NCI-H146 treated with DMSO at 0.1 percent for 48 hours (cell line): ENCODE measurements around the gene TICAM2.

ENCODE experiments used
- DNase-seq: peaks from one replicate; lab custom pipeline; 2025; ENCODE audit not compliant: unreplicated experiment; lab: John Stamatoyannopoulos, UW

TICAM2 gene

DNA sequence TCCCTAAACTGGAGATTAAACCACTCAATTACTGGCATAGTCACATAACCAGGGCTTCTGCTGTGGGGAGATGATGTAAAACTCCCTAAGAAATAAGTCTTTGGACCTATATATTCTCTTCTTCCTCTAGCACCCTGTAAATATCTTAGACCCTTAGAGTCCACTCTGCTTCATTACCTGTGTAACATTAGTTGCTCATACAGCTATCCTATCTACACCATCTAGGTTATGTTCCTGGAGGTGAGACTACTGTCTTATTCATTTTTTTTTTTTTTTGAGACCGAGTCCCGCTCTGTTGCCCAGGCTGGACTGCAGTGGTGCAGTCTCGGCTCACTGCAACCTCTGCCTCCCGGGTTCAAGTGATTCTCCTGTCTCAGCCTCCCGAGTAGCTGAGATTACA, 9.6 kb upstream of the TICAM2 start:
- DNase-seq: no peak

DNA sequence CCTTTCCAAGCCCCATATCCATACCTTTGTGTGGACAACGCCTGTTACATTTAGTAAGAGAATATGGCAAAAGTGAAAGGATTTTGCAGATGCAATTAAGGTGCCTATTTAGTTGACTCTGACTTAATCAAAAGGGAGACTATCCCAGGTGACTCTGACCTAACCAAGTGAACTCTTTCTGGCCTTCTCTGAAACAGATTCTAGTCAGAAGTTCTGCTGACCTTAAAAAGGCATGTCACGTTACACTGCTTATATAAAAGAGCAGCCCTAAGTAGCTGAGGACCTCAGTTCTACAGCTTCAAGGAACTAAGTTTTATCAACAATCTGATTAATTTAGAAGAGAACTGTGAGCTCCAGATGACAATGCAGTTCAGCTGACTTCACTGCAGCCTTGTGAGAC, 5.7 kb upstream of the TICAM2 start:
- DNase-seq: no peak

DNA sequence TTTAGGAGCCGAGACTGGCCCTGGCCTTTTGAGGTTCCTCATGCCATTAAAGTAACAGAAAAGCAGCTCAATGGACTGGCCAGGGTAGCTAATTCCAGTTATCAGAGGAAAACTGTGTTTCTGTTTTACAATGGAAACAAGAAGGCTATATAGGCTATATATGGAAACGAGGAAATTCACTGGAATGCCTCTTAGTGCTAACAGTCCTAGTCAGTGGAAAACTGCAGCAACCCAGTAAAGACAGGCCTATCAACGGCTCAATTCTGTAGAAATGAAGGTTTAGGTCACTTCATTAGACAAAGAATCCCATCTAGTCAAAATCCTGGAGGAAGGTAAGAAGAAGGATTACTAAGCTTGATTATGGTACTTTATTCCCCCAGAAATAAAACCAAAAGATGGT, 3.2 kb upstream of the TICAM2 start:
- DNase-seq: no peak

DNA sequence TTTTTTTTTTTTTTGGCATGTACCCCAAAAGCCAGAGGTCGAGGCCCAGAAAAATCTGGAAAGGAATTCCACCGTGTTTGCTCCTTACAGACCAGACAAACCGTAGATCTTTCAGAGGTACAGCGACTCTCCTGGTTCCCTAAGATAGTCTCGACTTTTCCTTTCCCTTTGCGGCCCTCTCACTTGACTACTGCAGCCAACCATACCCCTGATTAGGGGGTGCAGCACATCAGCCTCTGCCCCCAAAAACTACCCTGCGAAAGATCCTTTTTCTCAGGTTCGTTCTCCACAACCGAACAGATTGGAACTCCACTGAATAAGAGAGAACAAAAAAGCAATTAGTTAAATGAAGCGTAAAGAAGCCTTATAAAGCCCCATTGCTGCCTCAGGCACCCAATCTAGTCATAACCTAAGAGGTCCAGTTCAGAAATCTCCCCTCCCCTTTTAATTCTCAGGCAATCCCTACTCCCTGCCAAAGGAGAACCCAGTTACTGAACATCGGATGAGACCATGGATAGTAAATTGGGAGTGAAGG, 379 bp upstream of the TICAM2 start:
- DNase-seq: peak; percentile 46

DNA sequence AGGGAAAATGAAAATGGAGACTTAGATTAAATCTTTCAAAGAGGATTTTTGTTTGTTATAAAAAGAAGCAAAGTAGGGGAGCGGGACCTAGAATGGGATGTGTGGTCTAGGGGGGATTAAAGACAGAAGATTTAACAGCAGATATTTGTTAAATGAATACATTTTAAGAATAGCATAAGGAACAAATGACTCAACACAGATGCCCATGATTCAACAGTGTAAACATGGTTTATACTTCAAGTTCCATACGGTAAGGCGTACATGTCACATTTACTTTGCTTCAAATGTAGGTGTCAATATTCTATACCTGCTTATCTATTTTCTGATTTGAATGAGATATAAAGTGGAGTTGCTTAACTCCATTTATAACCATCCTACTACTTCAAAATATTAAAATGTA, 1.5 kb downstream of the TICAM2 start:
- no peak for DNase-seq

DNA sequence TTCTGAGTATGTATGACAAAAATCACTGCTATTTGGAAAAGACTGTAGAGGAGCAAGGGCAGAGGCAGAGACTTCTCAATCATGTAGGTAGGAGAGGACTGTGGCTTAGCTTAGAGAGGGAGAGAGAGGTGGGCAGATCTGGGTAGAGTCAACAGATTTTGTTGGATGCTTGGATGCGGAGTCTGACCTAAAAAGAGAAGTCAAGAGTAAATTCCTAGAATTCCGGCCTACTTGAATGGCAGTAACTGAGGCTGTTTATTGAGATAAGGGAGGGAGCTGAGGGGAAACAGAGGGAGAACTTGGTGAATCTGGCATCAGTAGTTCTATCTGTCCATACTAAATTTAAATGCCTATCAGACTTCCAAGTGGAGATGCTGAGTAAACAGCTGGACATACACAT, 2.4 kb downstream of the TICAM2 start:
- DNase-seq: no peak

DNA sequence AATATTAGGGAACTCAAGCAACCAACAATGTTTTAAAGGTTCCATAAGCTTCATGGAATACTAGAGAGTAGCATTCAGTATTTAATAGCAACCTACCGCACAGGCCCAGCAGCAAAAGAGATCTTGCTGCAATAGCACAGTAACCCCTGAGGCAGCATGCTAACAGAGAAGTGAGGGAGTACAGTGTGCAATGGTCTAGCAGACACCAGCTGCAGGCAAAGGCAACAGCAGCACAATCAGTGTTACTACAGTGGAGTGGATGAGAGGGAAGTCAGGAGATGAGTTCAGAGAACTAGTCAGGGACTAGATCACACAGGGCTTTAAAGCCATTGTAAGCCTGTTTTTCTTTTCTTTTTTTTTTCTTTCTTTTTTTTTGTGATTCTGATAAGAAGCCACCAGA, 2.8 kb downstream of the TICAM2 start:
- no peak for DNase-seq

DNA sequence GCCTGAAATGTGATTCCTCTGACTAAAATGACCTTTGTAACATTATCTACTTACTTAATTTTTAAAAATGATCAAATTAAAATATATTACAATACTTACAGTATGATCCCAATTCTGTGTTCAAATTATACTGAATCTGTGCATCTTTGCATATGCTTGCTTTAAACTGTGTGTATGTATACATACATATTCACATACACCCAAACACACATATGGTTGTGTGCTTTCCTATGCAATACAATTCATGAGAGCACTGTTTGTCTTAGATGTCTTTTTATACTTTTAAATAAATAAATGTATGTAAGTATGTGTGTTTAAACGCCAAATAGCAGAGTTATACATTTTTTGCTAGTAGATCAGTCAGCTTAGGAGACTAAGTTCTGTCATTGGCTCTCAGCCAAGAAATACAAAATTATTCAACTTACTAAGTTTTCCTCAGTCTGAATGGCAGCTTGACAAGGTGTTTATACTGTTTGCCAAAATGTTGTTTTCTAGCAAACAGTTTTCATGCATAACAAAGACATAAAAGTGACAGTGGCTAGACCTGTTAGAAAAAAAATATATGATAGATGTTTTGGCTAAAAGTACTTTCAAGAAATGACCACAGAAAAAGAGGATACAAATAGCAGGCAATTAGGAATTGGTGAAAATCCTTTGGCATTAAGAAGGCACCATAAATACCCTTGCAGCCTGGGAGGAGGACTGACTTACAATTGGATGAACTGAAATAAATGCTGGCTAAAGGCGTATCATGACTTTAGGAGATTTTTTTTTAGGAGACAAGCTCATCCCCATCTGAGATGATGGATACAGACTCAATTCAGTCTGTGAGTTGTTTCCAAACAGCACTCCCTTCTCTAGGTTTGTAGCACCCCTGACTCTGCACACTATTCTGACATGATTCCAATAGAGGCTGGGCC, 7.9 kb downstream of the TICAM2 start:
- no peak for DNase-seq

DNA sequence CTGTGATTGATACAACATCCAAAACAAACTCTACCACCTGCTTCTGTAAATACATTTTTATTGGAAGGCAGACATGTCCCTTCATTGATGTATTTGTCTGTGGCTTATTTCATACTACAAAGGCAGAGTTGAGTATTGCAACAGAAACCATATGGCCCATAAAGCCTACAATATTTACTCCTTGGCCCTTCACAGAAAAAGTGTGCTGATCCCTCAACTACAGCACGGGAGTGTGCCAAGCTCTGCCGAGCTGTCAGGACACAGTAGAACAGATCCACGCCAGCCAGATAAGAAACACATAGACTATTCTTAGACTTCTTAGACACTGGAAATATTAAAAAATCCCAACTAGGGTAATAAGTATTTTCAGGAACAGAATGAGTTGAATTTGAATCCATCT, 13.2 kb downstream of the TICAM2 start:
- DNase-seq: no peak

DNA sequence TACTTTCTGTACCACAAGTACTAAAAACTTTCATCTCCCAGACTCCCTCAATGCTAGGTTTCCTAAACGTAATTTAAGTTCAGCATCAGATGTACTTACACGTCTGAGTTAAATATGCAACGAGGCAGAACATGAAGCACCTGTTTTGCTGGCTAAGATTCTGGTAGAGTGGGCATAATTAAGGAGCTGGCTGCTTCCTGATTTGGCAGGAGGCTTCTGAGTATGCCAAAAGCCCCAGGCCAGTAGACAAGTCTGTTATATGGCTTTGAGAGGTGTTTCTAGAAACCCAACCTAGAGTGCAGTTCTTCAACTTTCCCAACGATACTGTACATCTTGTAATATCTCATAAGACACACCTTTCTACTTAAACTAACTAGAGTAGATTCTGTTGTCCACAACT, 13.6 kb downstream of the TICAM2 start:
- no peak for DNase-seq

DNA sequence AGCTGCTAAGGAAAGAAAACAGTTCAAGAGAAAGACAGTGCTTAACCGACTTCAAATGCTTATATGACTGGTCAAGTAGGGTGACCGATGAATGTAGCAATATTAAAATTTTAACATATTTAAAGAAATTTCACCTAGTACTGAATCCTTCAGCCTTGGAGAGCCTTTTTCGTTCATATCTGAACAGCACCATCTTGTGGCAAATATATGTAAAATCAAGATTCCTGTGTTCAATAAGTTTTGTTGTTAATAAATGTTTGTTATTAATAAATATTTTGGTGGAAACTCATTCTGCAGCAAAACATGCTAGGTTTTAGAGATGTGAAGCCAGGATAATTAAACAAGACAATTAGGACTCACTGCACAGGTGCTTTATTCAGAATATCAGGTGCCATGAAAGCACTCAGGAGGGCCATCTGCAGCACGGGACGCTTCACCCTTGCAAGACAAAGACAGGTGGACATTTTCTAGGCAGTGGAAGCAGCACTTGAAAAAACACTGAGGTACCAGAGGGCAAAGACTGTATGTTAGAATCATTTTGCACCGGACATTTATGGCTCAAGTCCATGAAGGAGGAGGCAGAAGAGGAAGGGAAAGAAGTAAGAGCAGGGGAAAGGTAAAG, 15.6 kb downstream of the TICAM2 start:
- peak; percentile 66 for DNase-seq

DNA sequence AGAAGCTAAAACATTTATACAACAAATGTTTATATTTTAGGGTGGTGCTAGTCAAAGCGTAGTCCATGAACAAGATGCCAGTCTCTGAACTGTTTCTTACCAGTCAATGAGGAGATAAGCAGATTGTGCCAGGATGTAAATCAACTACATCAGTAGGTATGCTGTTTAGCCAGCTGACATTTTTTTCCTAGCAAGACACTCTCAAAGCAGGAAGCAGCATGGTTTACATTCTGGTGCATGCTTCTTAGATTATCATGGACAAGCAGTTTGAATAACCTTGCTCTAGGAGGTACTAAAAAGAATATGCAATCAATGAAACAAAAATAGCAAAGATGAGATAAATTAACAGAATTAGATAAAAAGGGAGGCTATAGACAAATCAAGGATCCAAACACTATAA, 17.0 kb downstream of the TICAM2 start:
- no peak for DNase-seq

DNA sequence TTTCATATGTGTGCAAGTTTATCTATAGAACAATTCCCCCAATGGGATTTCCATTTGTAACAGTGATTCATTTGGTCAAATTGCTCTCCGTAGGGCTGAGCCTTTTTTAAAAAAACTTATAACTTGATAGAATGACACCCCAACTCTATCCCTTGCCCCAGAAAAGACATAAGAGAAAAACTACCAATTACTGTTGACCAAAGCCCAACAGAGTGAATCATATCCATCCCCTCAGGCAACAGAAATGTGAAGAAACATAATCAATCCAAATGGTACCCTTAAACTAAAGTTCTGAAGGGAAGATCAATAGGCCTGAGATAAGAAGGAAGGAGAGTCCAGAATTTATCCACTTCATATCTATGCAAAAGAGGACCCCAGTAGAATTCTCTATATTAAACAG, 17.8 kb downstream of the TICAM2 start:
- DNase-seq: no peak

DNA sequence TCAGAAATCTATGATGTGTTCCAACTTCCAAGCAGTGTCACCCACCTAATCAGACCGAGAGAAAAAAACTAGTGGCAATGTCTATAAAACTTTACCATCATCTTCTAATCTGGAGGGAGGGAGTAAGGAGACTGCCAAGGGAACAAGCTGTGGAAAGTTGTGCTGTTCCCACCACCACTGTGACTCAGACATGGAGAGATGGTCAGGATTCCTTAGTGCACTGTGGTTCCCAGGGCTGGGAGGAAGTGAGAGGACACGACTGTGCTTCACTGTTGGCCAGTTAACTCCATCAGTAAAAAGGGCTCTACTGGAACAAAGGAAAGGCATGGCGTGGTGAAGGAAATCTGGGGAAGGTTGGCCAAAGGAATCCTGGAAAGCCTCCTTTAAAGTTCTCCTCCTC, 18.8 kb downstream of the TICAM2 start:
- no peak for DNase-seq

DNA sequence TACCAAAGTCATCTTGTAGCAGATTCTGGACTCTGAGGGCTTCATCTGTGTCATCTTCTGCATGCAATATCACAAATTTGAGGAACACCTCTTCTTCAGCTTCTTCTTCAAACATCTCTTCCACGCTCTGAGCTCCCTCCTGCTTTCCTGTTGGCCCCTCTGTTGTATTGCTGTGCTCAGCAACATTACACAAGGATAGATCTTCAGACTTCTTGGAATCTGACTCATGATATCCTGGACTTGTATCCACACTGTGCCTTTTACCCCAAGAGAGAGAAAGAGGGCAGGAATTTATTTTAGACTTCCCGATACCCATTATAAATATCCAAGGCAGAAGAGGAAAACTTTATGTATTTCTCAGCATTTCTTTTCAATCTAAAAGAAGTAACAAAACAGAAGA, 21.3 kb downstream of the TICAM2 start:
- DNase-seq: no peak

DNA sequence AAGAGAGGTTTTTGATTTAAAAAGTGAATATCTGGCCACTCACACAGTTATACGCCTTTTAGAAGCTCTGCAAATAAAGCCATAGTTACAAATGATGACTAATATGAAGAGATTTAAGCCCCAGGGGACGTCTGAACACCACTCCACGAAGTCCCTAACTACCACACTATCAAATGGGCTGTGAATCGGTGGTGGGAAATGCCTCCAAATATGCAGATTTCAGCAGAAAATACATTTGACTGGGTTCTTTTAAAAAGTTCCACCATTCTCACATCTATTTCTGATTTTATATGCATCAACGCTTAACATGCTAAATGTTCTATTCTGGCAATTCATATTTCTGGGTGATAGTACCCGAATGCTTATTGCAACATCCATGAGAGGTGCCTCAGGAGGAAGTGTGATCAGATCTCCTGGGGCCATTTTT, 22.5 kb downstream of the TICAM2 start:
- no peak for DNase-seq

DNA sequence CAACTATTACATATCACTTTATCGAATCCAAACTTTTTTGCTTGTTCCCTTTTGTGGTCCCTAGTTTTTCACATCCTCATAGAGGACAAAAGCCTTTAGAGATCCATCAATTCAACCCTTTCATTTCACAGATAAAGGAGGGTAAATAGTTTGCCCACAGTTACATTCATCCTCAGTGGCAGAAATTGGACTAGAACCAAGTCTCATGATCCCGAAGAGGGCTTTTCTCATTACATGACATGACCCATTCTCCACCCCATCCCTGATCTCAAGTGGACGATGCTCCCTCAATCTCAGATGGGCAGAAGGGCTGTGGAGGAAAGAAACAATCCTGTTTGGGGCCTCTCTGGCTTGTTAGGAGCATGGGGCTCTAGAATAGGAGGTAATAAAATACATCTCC, 23.1 kb downstream of the TICAM2 start:
- DNase-seq: no peak

DNA sequence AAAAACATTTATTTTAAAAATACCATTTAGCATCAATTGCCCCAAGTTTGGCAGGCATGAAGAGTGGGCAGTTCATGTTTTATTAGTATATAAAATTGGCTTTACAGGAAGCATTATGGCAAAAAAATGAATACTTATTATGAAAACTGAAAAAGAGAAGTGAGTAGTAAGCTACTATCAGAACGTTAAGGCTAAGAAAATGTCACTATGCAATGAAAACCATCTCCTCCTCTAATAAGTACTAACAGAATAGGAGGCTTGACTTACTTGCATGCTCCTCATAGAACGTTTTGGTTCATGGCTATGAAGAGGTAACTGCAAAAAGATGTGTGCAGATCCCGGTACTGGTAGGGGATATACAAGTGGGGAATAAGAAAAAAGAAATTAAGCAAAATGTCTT, 23.6 kb downstream of the TICAM2 start:
- no peak for DNase-seq

DNA sequence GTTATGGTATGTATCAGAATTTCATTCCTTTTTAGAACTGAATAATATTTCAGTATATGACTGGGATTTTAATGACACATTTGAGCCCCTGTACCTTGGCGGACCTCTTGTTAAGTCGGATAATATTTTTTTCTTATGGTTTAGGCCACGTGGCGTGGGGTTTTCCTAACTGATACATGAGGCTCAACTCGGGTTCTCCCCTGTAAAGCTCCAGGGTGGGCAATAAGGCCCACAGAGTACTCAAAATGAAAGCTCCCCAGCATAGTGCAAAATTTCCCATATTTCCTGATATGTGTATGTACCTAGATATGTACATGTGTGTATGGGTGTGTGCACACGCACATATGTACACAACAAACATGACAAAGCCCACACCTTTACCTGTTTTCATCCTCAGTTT, 24.5 kb downstream of the TICAM2 start:
- DNase-seq: no peak

DNA sequence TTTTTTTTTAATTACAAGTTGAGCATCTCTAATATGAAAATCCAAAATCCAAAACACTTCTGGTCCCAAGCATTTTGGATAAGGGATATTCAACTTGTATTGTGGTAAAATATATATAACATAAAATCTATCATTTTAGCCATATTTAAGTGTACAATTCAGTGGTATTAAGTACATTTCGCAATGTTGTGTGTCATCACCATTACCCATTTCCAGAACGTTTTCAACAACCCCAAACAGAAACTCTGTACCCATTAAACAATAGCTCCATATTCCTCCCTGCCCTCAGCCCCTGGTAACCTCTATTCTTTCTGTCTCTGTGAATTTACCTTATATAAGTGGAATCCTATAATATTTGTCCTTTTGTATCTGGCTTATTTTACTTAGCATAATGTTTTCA, 24.9 kb downstream of the TICAM2 start:
- no peak for DNase-seq

DNA sequence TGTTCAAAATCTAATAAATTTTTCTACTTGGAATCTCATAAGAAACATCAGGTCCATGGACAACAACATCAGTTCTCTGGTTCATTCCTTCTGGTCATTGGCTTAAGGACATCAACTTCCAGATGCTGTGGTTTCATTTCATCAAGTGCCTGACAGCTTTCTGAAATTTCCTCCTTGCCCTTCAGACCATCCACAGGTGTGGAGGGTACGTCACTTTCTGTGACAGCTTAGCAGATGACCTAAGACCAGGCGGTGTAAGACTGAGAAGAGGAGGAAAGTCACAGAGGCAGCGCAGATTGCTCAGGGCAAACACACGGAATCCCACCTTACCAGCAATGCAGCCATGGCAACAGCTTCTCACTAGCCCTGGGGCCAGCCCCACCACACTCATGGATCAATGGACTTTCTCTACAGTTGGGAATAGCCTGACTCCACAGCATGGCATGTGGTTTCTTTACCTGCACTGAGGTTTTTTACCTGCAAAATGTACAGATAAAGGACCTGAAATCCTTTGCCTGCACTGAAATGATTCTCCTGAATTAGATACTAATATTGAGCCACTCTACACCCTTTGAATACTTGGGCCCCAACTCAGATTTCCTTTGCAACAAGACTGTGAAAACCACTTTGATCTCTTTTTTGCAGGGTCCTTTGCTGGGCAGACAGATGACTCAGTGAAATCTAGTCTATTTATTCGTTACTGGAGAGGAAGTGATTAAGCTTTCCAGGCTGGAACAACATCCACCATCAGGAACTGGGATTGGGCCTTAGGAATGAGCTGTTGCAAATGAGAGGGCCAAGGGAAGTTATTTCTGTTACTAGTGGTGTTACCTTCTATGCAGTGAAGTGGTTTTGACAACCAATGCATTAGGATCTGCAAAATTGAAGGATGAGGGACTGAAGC, 26.9 kb downstream of the TICAM2 start:
- no peak for DNase-seq
